GM11168 (cell line): ENCODE data around the gene RIPK4.

ENCODE experiments used
- in situ Hi-C: fragments of 300-500 bp; cut with MboI; formaldehyde crosslinking; loops from one replicate; pipeline ENCODE4 v1.12.0; 2022; ENCODE audit warnings: low sequenced_read_pairs; ENCODE audit not compliant: unreplicated experiment

The RIPK4 gene

GRCh38 chr21:41770901-41771624, 4.2 kb upstream of the RIPK4 start:
- in situ Hi-C loops, result no loop called here

- in situ Hi-C loops, result no loop called here
Observed at GRCh38 chr21:41769933-41770332, 3.1 kb upstream of the RIPK4 start.

DNA sequence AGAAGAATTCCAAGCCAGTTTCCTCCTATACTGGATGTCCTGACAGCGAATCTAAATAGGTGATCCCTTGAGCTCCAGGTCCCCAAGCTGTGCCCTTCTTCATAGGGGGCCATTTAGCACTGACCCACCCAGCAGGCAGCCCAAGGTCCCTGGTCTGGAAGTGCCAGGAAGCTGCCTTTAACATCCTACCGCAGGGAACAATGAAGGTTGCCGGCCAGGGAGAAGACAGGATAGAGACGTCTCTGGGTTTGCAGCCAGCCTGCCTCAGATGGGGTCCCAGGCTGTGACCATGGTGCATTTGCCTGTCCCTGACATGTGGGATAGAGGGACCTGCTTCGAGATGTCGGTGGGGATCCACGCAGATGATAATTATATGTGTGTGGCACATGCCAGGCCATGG, 2.7 kb upstream of the RIPK4 start:
- in situ Hi-C loops, result no loop called here

- in situ Hi-C loops, result no loop called here
Observed at GRCh38 chr21:41769111-41769510, 2.3 kb upstream of the RIPK4 start.

- in situ Hi-C loops, result no loop called here
Observed at GRCh38 chr21:41768437-41769042, 1.7 kb upstream of the RIPK4 start.

- in situ Hi-C loops, result no loop called here
Observed at GRCh38 chr21:41767606-41768436, 969 bp upstream of the RIPK4 start.

DNA sequence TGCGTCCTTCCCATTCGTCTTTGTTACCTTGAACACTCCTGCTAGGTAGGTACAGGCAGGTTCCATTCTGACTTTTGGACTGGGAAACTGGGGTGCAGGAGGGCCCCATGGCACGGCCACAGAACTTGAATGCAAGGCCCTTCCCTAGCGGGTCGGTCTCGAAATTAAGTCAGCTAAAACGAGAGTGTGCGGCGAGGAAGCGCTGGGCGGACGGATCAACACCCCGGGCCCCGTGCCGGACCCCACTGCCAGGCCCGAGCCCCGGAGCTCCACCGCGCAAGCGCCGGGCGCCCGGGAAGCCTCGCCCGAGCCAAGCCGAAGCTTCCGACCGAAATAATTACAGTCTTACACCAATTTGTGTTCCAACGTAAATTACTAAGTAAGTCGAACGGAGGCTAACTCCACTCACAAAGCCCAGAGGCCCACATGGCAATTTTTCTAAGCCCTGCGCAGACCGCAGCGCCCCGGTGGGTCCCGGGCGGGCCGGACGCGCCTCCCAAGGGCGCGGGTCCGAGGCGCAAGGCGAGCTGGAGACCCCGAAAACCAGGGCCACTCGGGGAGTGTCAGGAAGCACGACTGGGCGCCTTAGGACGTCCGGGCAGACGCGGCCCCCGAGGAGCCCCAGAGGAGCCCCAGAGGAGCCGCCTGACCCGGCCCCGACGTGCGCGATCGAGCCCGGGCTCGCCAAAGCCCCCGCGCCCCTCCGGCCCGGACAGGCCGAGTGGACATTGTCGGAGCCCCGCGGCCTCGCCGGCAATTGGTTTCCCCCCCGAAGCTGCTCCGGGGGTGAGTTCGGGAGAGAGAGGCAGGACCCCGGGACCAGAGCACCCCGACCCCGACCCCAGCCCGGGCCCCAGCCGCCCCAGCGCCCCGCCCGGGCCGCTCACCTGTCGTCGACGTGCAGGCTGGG, 624 bp downstream of the RIPK4 start:
- in situ Hi-C loops, result no loop called here

GRCh38 chr21:41765420-41765821, 1.4 kb downstream of the RIPK4 start:
- in situ Hi-C loops, result no loop called here

DNA sequence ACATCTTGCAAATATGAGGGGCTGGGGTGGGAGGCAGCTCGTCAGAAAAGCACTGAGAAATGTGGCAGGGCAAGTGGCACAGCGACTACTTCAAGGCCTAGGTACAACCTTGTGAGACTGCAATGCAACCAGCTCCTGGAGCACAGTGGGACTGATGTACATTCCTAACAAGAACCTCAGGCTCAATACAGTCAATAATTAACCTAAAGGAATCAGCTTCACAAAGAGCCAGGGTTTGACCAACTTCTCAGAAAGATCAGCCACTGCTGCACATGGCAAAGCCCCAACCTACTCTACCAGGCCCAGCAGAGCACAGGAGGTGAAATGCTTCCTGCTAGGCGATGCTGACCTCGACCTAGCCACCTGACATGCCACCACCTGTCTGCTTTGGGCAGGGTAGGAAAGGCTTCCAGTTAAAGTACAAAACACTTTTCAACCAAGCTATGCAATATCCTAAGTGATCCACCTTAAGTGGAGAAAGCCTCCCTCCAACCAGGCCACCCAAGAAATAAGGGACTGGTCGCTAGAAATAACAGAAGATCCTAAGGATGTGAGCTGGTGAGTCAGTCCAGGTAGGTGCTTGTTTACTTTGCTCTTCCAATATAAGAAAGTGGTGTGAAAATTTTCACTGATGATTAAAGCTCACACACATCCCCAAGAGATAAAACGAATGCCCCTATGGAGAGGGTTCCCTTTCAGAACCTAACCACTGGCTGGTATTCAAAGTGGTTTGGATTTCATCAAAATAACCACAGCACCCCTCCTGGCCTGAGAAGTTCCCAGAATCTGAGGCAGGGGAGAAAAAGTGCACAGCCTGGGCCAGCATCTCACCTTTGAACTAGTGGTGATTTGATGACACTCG, 2.1 kb downstream of the RIPK4 start:
- in situ Hi-C loops, result no loop called here

GRCh38 chr21:41763996-41764395, 2.9 kb downstream of the RIPK4 start:
- in situ Hi-C loops, result no loop called here

GRCh38 chr21:41763398-41763931, 3.4 kb downstream of the RIPK4 start:
- in situ Hi-C loops, result no loop called here

DNA sequence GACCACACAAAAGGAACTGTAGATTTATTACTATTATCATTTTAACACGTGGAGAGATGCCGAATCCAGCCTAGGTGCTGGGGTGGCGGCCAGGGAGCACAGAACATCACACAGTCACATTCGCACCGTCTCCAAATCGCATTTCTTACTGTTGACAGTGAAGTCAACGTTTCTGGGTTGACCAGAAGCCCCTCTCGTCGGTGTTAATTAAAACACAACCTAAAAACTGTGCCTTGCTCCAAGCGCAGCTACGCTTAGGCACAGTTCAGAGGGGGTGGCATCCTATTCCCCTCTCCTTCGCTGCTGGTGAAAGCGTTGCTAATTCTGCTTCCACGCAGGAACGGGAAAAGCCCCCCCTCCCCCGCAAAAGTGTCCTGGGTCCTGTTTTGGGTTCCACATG, 4.1 kb downstream of the RIPK4 start:
- in situ Hi-C loops, result no loop called here

- in situ Hi-C loops, result no loop called here
Observed at GRCh38 chr21:41761934-41762635, 4.8 kb downstream of the RIPK4 start.

DNA sequence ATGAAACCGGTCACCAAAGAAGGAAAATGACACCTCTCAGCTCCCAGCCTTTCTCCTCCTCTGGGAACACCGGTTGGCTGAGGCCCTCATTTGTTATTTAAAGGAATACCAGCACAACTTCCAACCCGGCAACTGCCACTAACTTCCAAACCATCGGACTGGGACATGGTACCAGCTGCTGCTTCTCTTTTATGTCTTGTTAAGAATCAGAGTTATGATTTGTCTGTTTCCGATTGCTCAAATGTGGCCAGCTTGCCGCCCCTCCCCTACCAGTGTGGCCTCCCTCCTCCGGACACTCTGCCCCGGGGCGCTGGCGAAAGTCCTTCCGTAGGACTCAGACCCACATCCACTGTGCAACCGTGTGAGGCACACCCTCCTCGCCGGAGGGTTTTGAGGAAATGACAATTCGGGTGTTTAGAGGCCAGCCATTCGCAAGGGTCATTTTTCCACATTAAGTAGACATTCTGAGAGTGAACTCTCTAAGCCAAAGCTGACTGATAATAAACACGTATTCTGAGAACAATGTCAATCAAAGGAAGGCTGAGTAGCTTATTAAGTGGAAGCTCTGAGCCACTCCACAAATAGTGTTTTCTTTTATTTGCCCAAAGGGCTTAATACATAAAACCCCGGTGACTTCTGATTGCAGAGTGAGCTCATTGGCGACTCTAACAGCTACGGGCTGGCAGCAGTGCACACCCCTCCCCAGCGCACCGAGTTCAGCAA, 5.5 kb downstream of the RIPK4 start:
- in situ Hi-C loops, result no loop called here

DNA sequence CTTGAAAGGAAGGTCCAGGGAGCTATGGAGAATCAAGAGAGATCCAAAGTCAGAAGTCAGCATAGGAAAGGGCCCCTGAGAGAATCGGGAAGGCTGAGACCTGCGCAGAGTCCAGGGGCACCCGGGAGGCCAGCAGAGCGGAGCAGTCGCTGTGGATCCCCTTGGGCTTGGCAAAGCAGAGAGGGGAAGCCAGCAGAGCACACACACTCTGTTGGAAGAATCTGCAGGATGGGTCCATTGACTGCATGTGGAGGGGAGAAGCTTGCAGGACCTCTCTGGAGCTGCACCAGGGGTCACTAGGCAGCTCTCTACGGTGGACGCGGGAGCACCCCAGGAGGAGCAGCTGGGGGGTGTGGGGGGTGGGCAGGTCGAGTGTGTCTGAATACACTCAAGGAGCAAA, 6.4 kb downstream of the RIPK4 start:
- in situ Hi-C loops, result no loop called here

DNA sequence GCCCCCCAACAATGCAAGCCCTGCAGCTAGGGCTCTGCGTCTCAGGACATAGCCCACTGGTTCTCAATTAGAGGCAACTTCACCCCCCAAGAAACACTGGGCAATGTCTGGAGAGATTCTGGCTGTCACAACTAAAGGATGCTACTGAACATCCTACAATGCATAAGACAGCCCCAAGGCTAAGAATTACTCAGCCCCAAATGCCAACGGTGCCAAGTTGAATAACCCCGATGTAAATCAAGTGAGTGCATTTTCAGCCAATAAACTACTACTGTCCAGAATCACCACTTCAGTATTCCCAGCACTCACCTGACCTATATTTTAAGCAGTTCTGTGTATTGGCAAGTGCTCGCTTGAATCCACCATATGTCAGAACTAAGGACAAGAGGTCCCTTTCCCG, 6.9 kb downstream of the RIPK4 start:
- in situ Hi-C loops, result no loop called here

DNA sequence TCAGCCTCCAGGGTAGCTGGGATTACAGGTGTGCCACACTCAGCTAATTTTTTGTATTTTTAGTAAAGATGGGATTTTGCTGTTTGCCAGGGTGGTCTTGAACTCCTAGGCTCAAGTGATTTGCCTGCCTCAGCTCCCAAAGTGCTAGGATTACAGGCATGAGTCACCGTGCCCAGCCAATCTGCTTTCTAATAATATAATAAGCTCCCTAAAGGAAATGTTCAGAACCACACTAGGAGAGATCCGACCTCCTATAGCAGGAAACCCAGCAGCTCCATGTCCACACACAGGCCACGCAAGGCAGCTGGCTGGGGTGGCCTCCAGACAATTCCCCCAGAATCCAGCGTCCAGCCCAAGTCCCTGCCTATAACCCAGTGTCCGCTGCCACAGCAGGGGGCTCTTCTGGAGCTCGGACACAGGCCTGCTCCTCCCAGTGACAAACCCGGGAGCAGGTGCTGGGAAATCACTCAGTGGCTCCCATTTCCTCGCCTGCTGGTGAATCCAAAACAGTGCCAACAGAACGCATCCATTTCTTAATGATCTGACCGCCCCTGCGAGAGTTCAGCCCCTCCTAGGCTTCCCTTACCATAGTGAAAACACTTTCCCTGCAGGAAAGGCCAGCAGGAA, 7.5 kb downstream of the RIPK4 start:
- in situ Hi-C loops, result no loop called here
